Activated CD8-positive, alpha-beta T cell treated with anti-CD3 and anti-CD28 coated beads for 36 hours (primary cell): ENCODE results near the gene SLC30A9. TPM values are rescaled to one million over a fixed set of nuclear protein-coding genes. Genes with fewer than 3 reads are reported as not detected.
A peak's percentile ranks its signal among the peaks of the same experiment; 100 is the strongest.

ENCODE experiments used
- ATAC-seq: fragments of 200-7000 bp; cut with Tn5 transposase; one replicate; pipeline ENCODE4 v1.10.0; 2021; ENCODE audit warnings: mild to moderate bottlenecking, moderate library complexity
- CTCF ChIA-PET: fragments of 350-600 bp; sonication (Branson Sonifier 250); formaldehyde crosslinking; loops from one replicate; lab custom pipeline; 2021; ENCODE audit warnings: antibody characterized with exemption; lab: Charles Lee
- POLR2A ChIA-PET: fragments of 350-600 bp; sonication (Branson Sonifier 250); formaldehyde crosslinking; loops from one replicate; lab custom pipeline; 2021; ENCODE audit warnings: antibody characterized with exemption; lab: Charles Lee
- DNase-seq: peaks from one replicate; pipeline ENCODE4 v3.0.0-alpha.2; 2020
- H3K27ac Mint-ChIP-seq: one replicate; pipeline ENCODE4 v1.8.0; 2021; ENCODE audit warnings: mild to moderate bottlenecking, mixed read lengths
- H3K27me3 Mint-ChIP-seq: one replicate; pipeline ENCODE4 v1.8.0; 2021; ENCODE audit warnings: mixed read lengths
- H3K36me3 Mint-ChIP-seq: one replicate; pipeline ENCODE4 v1.8.0; 2021; ENCODE audit warnings: low read depth, mixed read lengths
- H3K4me1 Mint-ChIP-seq: one replicate; pipeline ENCODE4 v1.8.0; 2021; ENCODE audit warnings: low read depth, mixed read lengths
- H3K4me3 Mint-ChIP-seq: one replicate; pipeline ENCODE4 v1.8.0; 2021; ENCODE audit warnings: mild to moderate bottlenecking, moderate library complexity, mixed read lengths
- H3K9me3 Mint-ChIP-seq: one replicate; pipeline ENCODE4 v1.8.0; 2021; ENCODE audit warnings: mixed read lengths
- intact Hi-C: fragments of 100-400 bp; cut with micrococcal nuclease; formaldehyde crosslinking; loops from one replicate; pipeline ENCODE4 v1.10.0; 2022
- total RNA-seq, 2 experiments: library from RNA; stranded (reverse); gene quantifications; one replicate each; pipeline ENCODE4 v1.2.3, GENCODE V29; 2021
- TF ChIP-seq, protein P1 (sequence below): fragments of 200-600 bp; IDR thresholded peaks from one replicate; pipeline ENCODE4 v1.8.0; 2022; ENCODE audit warnings: antibody characterized with exemption, mild to moderate bottlenecking

SLC30A9 gene
- 10 to 100 TPM; 42.5 to 51.6 TPM for total RNA-seq

DNA sequence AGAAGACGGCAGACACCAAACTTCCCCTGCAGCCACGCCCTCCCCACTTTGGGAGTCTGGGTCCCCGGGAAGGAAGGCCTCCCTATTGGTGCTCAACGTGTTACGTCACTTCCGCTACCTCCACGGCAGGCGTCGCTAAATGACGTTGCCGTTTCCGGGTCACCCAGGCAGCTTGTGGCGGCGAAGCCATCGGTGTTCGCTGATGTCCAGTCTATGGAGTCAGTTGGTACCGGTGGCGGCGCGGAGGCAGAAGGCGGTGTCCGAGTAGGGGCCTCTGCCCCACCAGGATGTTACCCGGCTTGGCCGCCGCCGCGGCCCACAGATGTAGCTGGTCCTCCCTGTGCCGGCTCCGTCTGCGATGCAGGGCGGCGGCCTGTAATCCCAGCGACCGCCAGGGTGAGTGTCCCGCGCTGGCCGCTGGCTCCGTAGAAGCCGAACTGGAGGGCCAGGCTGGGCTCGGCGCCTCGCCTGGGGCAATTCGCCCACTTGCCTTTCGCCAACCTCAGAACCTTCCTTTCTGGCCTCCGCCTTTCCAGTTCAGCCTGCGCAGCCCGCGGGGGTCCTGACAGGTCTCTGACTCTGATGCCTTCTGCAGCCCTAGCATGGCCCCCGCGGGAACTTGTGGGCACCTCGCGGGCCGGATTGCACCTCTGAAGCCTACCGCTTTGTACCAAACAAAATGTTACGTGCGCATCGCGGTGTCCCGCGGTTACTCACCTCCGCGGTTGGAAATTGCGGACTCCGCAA, at the start of gene SLC30A9:
SLC30A9 (plus strand) TSS at position 166 of the 747 bp plus-strand sequence; CDS start at position 288, 122 bp downstream.
- no peaks in the 10 kb centered on the region for H3K27me3 Mint-ChIP-seq
- H3K9me3 Mint-ChIP-seq, result no peaks in the 10 kb centered on the region
- H3K27ac Mint-ChIP-seq, result peak within 1 kb of the TSS; percentile 89
- ATAC-seq, result peak; percentile 96
- H3K4me1 Mint-ChIP-seq, result peaks cover 33% of the 10 kb centered on the region
- peaks cover 14% of the 10 kb centered on the region for H3K36me3 Mint-ChIP-seq
- peak; percentile 96 for DNase-seq
- intact Hi-C loops, result no loop called here
- TF ChIP-seq, protein P1, sequence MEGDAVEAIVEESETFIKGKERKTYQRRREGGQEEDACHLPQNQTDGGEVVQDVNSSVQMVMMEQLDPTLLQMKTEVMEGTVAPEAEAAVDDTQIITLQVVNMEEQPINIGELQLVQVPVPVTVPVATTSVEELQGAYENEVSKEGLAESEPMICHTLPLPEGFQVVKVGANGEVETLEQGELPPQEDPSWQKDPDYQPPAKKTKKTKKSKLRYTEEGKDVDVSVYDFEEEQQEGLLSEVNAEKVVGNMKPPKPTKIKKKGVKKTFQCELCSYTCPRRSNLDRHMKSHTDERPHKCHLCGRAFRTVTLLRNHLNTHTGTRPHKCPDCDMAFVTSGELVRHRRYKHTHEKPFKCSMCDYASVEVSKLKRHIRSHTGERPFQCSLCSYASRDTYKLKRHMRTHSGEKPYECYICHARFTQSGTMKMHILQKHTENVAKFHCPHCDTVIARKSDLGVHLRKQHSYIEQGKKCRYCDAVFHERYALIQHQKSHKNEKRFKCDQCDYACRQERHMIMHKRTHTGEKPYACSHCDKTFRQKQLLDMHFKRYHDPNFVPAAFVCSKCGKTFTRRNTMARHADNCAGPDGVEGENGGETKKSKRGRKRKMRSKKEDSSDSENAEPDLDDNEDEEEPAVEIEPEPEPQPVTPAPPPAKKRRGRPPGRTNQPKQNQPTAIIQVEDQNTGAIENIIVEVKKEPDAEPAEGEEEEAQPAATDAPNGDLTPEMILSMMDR, result peak; percentile 37
- H3K4me3 Mint-ChIP-seq, result peak within 1 kb of the TSS; percentile 98
- CTCF ChIA-PET, result interaction anchor here (0.8 to 1.3 kb wide), 4 partner anchors 11 to 51 kb away, joined by 3 read pairs; no protein-coding TSS in a partner anchor
- POLR2A ChIA-PET, result interaction anchor here (1.0 to 1.9 kb wide), 5 partner anchors 11 to 109 kb away, joined by 3 to 5 read pairs (median 4); no protein-coding TSS in a partner anchor

DNA sequence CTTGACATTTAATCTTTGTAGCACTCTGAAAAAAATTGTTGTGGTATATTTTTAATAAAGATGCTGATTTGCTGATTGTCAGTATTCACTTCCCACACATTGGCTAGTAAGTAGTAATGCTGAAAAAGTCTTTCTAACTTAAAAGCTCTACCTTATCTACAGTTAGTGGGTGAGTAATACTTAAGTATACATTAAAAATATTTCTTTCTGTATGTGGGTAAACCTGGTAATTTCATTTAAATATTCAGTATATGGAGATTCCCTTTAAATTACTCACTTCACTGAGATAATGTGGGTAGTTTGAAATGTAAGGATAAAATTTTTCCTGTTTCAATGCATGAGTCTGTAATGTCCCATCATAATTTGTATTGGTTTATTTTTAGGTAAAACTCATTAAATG, 49.5 kb upstream of the SLC30A9 start:
- peaks cover 37% of the 10 kb centered on the region for H3K4me1 Mint-ChIP-seq
- POLR2A ChIA-PET, result interaction anchor here (0.6 kb wide), 1 partner anchor 59 kb away, joined by 3 read pairs; no protein-coding TSS in a partner anchor
- intact Hi-C loops, result no loop called here
- CTCF ChIA-PET, result no interaction called here
- no peaks in the 10 kb centered on the region for H3K27me3 Mint-ChIP-seq
- DNase-seq, result no peak
- H3K36me3 Mint-ChIP-seq, result peaks cover 55% of the 10 kb centered on the region
- no peaks in the 10 kb centered on the region for H3K9me3 Mint-ChIP-seq
- H3K4me3 Mint-ChIP-seq, result no peak overlapping the region
- no peak for ATAC-seq
- H3K27ac Mint-ChIP-seq, result no peak overlapping the region
- TF ChIP-seq, protein P1, result no peak

DNA sequence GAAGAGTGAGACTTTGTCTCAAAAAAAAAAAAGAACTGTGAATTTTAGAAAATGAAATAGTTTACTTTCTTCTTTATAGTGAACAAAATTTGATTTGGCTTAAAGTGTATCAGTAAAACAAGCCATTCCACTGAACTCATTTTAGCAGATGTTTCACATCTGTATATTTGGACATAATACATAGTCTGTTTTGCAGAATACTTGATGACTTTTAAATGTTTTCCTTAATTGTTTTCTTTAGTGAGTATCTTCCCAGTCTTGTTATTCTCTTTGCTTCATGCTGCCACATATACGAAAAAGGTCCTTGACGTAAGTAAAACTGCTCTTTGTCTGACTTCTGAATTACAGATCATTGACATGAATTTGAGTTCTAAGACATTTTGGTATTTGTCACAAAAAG, 46.8 kb upstream of the SLC30A9 start:
- intact Hi-C loops, result no loop called here
- ChIA-PET CTCF (no interaction called here), POLR2A (no interaction called here)
- H3K4me3 Mint-ChIP-seq, result no peak overlapping the region
- H3K36me3 Mint-ChIP-seq, result peaks cover 45% of the 10 kb centered on the region
- H3K9me3 Mint-ChIP-seq, result no peaks in the 10 kb centered on the region
- DNase-seq (no peak), ATAC-seq (no peak)
- H3K27ac Mint-ChIP-seq, result no peak overlapping the region
- H3K27me3 Mint-ChIP-seq, result no peaks in the 10 kb centered on the region
- H3K4me1 Mint-ChIP-seq, result peaks cover 22% of the 10 kb centered on the region
- TF ChIP-seq, protein P1, result no peak

DNA sequence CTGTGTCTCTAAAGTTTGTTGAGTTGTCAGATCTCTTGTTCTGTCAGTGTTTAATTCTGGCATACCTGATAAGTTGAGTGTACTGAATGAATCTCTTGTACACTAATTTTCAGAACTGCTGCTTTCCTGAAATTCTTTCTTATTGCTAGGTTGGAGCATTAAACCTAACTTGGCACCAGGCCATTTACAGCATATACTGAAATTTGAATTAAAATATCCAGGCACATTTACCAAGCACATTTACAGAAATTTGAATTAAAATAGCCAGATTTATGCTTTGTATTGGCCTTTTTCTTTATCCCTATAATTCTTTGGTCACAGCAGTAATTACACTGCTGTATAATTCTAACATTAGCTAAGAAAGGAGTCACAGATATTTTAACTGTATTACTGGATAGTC, 46.2 kb upstream of the SLC30A9 start:
- Mint-ChIP-seq H3K36me3 (peaks cover 39% of the 10 kb centered on the region), H3K4me1 (peaks cover 17% of the 10 kb centered on the region), H3K4me3 (no peak overlapping the region), H3K9me3 (no peaks in the 10 kb centered on the region), H3K27me3 (no peaks in the 10 kb centered on the region), H3K27ac (no peak overlapping the region)
- POLR2A ChIA-PET, result no interaction called here
- DNase-seq (no peak), ATAC-seq (no peak)
- TF ChIP-seq, protein P1, result no peak
- intact Hi-C loops, result no loop called here
- CTCF ChIA-PET, result no interaction called here

DNA sequence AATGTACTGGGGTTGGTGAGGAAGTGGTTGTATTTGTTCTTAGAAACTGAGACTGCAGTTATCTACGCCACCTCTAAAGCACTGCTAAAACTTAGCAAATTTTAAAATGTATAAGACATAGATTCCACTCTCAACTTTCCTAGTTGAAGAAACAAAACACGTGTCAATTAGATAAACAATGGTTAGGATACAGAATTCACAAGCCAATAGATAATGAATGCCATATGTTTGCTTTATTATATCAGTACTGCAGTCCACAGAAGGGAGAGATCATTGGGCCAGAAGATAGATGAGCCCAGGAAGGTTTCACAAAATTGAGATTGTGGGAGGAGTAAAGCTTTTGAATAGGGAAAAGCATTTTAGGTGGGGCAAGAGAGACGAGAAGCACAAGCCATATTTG, 40.8 kb upstream of the SLC30A9 start:
- Mint-ChIP-seq H3K36me3 (peaks cover 41% of the 10 kb centered on the region), H3K4me3 (no peak overlapping the region), H3K27ac (no peak overlapping the region), H3K9me3 (no peaks in the 10 kb centered on the region), H3K4me1 (peaks cover 9% of the 10 kb centered on the region), H3K27me3 (no peaks in the 10 kb centered on the region)
- DNase-seq (no peak), ATAC-seq (no peak)
- ChIA-PET POLR2A (no interaction called here), CTCF (interaction anchor here (3.0 kb wide), 1 partner anchor 14 kb away, joined by 8 read pairs; no protein-coding TSS in a partner anchor)
- intact Hi-C loops, result no loop called here
- TF ChIP-seq, protein P1, result no peak
